ENCODE data around the gene RPLP2.

RPLP2 gene

GRCh38 chr11:861105-861479 is 51.3 kb downstream of the RPLP2 start:
- H3K4me3 ChIP-seq (ENCODE audit: low read depth, low read length) = no peak overlapping the region
- TF ChIP-seq CTCF (IDR thresholded peaks at IDR 0.05; ENCODE audit: borderline replicate concordance, insufficient read depth, low read depth, low read length) = no peak

DNA sequence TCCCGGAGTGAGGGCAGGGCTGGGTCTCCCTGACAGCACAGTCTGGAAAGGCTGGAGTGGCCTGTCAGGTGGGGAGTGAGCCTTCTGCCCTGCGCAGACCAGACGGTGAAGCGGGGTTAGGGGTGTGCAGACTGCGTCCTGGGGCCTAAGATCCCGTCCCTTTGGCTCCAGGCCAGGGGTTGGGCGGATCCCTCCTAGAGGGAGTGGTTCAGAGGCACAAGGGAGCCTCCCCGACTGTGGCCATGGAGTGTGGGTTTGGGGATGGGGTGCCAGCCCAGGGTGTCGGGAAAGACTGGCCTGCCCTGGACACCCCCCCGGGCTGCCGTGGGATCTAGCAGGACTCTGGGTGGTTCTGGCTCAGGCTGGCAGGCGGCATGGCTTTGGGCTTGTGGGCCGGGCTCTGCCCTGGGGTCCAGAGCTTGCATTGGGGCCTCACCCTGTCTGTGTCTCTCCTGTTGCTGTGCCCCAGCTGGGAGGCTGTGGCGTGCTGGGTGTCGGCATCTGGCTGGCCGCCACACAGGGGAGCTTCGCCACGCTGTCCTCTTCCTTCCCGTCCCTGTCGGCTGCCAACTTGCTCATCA is 52.4 kb downstream of the RPLP2 start:
- no peak overlapping the region for H3K4me3 ChIP-seq (ENCODE audit: low read depth, low read length)
- TF ChIP-seq CTCF (IDR thresholded peaks at IDR 0.05; ENCODE audit: borderline replicate concordance, insufficient read depth, low read depth, low read length) = no peak
